HepG2 (cell line): ENCODE data around the gene KANSL3. TPM values are rescaled to one million over a fixed set of nuclear protein-coding genes. Genes with fewer than 3 reads are reported as not detected.

Source experiments
- CHCHD3 ChIP-seq: sonication (generic); formaldehyde crosslinking; IDR thresholded peaks from 2 replicates; pipeline ENCODE4 v1.8.0; 2022; ENCODE audit warnings: mild to moderate bottlenecking, missing genetic modification reagents, moderate library complexity
- ELF3 ChIP-seq: IDR thresholded peaks from 2 replicates; pipeline ENCODE4 v1.6.1; 2016; ENCODE audit warnings: missing genetic modification reagents, missing compliant biosample characterization
- EZH2 ChIP-seq: conservative IDR thresholded peaks from 2 replicates; pipeline ENCODE4 v1.6.1; 2012; ENCODE audit warnings: mild to moderate bottlenecking, low read depth, low read length, moderate library complexity
- FOXP1 ChIP-seq, 2 experiments: fragments of 450-650 bp in 1 of 2; IDR thresholded peaks; 2 replicates each; pipeline ENCODE4 v1.6.1; 2017 to 2018; ENCODE audit warnings: antibody characterized with exemption in 1 of 2
- GATAD2A ChIP-seq: IDR thresholded peaks from 2 replicates; pipeline ENCODE4 v1.6.1; 2016
- GLI4 ChIP-seq: sonication (generic); formaldehyde crosslinking; IDR thresholded peaks from 2 replicates; pipeline ENCODE4 v1.5.1; 2020; ENCODE audit warnings: missing genetic modification reagents, mild to moderate bottlenecking, moderate library complexity, borderline replicate concordance
- KAT8 ChIP-seq: IDR thresholded peaks from 2 replicates; pipeline ENCODE4 v1.6.1; 2016; ENCODE audit warnings: missing genetic modification reagents, missing compliant biosample characterization
- NR2F1 ChIP-seq, 2 experiments: fragments of 450-650 bp in 1 of 2; formaldehyde crosslinking in 1 of 2; IDR thresholded peaks; 2 replicates each; pipeline versions ENCODE4 v1.5.0 to v1.6.1; 2016 to 2020; ENCODE audit warnings: mild to moderate bottlenecking in 1 of 2, missing compliant biosample characterization in 1 of 2, missing genetic modification reagents in 1 of 2, moderate library complexity in 1 of 2
- POLR2G ChIP-seq: fragments of 200-400 bp; formaldehyde crosslinking; IDR thresholded peaks from 2 replicates; pipeline ENCODE4 v1.6.1; 2018; ENCODE audit warnings: mild to moderate bottlenecking, low read depth, low read length, moderate library complexity
- RAD21 ChIP-seq: fragments of 450-650 bp; formaldehyde crosslinking; IDR thresholded peaks from 2 replicates; pipeline ENCODE4 v1.5.0; 2020; ENCODE audit warnings: mild to moderate bottlenecking
- RBFOX2 ChIP-seq: fragments of 200-400 bp; formaldehyde crosslinking; IDR thresholded peaks from 2 replicates; pipeline ENCODE4 v1.6.1; 2017; ENCODE audit warnings: low read depth, mild to moderate bottlenecking, low read length
- RFXAP ChIP-seq: sonication (generic); formaldehyde crosslinking; IDR thresholded peaks from 2 replicates; pipeline ENCODE4 v1.4.0; 2020; ENCODE audit warnings: missing genetic modification reagents, borderline replicate concordance
- RXRB ChIP-seq: IDR thresholded peaks from 2 replicates; pipeline ENCODE4 v1.6.1; 2016; ENCODE audit warnings: borderline replicate concordance, missing genetic modification reagents, missing compliant biosample characterization
- ZNF331 ChIP-seq: sonication (generic); formaldehyde crosslinking; IDR thresholded peaks from 2 replicates; pipeline ENCODE4 v1.4.0; 2020; ENCODE audit warnings: missing genetic modification reagents
- ZNF530 ChIP-seq: sonication (generic); formaldehyde crosslinking; IDR thresholded peaks from 2 replicates; pipeline ENCODE4 v1.5.0; 2020; ENCODE audit warnings: low read depth, mild to moderate bottlenecking, missing genetic modification reagents
- ZNF768 ChIP-seq: sonication (generic); formaldehyde crosslinking; IDR thresholded peaks from 2 replicates; pipeline ENCODE4 v1.4.0; 2020; ENCODE audit warnings: missing genetic modification reagents
- polyA plus RNA-seq, 8 experiments: library from polyadenylated mRNA; depleted of rRNA in 3 of 8; stranded (reverse) in 7 of 8; unstranded in 1 of 8; fragments of >200 nt; fragmentation: Illumina TruSeq in 4 of 8; extraction: Trizol in 4 of 8; gene quantifications; 2 replicates each; pipeline versions ENCODE4 v1.2.1 to v1.2.3, GENCODE V29; 2011 to 2016; ENCODE audit warnings: low read depth in 4 of 8, missing spikeins in 1 of 8, mixed read lengths in 1 of 8; ENCODE audit not compliant: insufficient read depth in 1 of 8
- total RNA-seq, 5 experiments: library from RNA; depleted of rRNA; stranded (reverse); fragments of >200 nt; fragmentation: Illumina TruSeq; extraction: Trizol; gene quantifications; 2 replicates each; pipeline ENCODE4 v1.2.3, GENCODE V29; 2016; ENCODE audit warnings: low read depth in 1 of 5
- TF ChIP-seq, protein P1 (sequence below): IDR thresholded peaks from 2 replicates; pipeline ENCODE4 v1.6.1; 2018; ENCODE audit warnings: missing genetic modification reagents, mild to moderate bottlenecking, missing compliant biosample characterization
- TF ChIP-seq, protein P2 (sequence below): IDR thresholded peaks from 2 replicates; pipeline ENCODE4 v1.6.1; 2012; ENCODE audit warnings: low read depth, low read length, improper control_type of control experiment
- TF ChIP-seq, protein P3 (sequence below): sonication (generic); formaldehyde crosslinking; IDR thresholded peaks from 2 replicates; pipeline ENCODE4 v1.8.0; 2022; ENCODE audit warnings: mild to moderate bottlenecking, missing genetic modification reagents, moderate library complexity
- TF ChIP-seq, protein P4 (sequence below): sonication (generic); formaldehyde crosslinking; IDR thresholded peaks from 2 replicates; pipeline ENCODE4 v1.5.0; 2020; ENCODE audit warnings: mild to moderate bottlenecking, missing genetic modification reagents, borderline replicate concordance
- TF ChIP-seq, protein P5 (sequence below): sonication (generic); formaldehyde crosslinking; IDR thresholded peaks from 2 replicates; pipeline ENCODE4 v1.4.0; 2020; ENCODE audit warnings: mild to moderate bottlenecking, missing genetic modification reagents
- TF ChIP-seq, protein P6 (sequence below): sonication (generic); formaldehyde crosslinking; IDR thresholded peaks from 2 replicates; pipeline ENCODE4 v1.8.1; 2023; ENCODE audit warnings: missing genetic modification reagents, mild to moderate bottlenecking, borderline replicate concordance

The KANSL3 gene
- total and polyA plus RNA-seq, 2 of the 13 experiments (the other 11 are each of a cell fraction or from before 2014, with no cell fraction given), result 20.8 to 37.3 TPM

DNA sequence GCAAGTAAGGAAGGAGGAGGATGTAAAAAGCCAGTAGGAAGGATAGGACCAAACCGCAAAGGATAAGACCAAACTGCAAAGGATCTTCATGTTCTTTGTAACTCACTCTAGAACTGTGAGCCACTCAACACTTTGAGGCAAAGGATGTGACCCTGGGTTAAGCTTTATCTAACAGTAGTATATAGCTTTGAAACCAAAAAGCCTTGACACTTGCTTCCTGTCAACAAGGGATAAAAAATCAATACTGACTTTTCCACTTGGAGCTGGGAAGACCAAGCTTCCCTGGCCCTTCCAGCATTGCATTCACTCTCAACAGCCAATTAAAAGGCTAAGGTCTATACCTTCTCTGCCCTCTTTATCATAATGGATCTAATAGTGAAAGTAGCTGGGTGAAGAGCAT lies 22.0 kb downstream of the KANSL3 start (continued):
- TF ChIP-seq, protein P1, sequence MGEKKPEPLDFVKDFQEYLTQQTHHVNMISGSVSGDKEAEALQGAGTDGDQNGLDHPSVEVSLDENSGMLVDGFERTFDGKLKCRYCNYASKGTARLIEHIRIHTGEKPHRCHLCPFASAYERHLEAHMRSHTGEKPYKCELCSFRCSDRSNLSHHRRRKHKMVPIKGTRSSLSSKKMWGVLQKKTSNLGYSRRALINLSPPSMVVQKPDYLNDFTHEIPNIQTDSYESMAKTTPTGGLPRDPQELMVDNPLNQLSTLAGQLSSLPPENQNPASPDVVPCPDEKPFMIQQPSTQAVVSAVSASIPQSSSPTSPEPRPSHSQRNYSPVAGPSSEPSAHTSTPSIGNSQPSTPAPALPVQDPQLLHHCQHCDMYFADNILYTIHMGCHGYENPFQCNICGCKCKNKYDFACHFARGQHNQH (CRISPR knock-in tag), result no peak
- TF ChIP-seq, protein P2, sequence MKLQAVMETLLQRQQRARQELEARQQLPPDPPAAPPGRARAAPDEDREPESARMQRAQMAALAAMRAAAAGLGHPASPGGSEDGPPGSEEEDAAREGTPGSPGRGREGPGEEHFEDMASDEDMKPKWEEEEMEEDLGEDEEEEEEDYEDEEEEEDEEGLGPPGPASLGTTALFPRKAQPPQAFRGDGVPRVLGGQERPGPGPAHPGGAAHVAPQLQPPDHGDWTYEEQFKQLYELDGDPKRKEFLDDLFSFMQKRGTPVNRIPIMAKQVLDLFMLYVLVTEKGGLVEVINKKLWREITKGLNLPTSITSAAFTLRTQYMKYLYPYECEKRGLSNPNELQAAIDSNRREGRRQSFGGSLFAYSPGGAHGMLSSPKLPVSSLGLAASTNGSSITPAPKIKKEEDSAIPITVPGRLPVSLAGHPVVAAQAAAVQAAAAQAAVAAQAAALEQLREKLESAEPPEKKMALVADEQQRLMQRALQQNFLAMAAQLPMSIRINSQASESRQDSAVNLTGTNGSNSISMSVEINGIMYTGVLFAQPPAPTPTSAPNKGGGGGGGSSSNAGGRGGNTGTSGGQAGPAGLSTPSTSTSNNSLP, result peak; percentile 79
- TF ChIP-seq ZNF530 (CRISPR knock-in tag), result no peak
- TF ChIP-seq KAT8 (CRISPR knock-in tag), result no peak
- no peak for TF ChIP-seq POLR2G
- TF ChIP-seq GLI4 (CRISPR knock-in tag), result no peak
- no peak for TF ChIP-seq RFXAP (CRISPR knock-in tag)
- no peak for TF ChIP-seq RBFOX2
- TF ChIP-seq RAD21, result no peak
- no peak for TF ChIP-seq FOXP1 (IDR thresholded peaks at IDR 0.05)
- peak; percentile 47; the same call in 1 of the 2 replicates for TF ChIP-seq FOXP1 (CRISPR knock-in tag; IDR thresholded peaks at IDR 0.05)
- TF ChIP-seq, protein P3, sequence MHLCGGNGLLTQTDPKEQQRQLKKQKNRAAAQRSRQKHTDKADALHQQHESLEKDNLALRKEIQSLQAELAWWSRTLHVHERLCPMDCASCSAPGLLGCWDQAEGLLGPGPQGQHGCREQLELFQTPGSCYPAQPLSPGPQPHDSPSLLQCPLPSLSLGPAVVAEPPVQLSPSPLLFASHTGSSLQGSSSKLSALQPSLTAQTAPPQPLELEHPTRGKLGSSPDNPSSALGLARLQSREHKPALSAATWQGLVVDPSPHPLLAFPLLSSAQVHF, result no peak
- TF ChIP-seq, protein P4, sequence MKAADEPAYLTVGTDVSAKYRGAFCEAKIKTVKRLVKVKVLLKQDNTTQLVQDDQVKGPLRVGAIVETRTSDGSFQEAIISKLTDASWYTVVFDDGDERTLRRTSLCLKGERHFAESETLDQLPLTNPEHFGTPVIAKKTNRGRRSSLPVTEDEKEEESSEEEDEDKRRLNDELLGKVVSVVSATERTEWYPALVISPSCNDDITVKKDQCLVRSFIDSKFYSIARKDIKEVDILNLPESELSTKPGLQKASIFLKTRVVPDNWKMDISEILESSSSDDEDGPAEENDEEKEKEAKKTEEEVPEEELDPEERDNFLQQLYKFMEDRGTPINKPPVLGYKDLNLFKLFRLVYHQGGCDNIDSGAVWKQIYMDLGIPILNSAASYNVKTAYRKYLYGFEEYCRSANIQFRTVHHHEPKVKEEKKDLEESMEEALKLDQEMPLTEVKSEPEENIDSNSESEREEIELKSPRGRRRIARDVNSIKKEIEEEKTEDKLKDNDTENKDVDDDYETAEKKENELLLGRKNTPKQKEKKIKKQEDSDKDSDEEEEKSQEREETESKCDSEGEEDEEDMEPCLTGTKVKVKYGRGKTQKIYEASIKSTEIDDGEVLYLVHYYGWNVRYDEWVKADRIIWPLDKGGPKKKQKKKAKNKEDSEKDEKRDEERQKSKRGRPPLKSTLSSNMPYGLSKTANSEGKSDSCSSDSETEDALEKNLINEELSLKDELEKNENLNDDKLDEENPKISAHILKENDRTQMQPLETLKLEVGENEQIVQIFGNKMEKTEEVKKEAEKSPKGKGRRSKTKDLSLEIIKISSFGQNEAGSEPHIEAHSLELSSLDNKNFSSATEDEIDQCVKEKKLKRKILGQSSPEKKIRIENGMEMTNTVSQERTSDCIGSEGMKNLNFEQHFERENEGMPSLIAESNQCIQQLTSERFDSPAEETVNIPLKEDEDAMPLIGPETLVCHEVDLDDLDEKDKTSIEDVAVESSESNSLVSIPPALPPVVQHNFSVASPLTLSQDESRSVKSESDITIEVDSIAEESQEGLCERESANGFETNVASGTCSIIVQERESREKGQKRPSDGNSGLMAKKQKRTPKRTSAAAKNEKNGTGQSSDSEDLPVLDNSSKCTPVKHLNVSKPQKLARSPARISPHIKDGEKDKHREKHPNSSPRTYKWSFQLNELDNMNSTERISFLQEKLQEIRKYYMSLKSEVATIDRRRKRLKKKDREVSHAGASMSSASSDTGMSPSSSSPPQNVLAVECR (CRISPR knock-in tag), result no peak
- peak; percentile 46 to 56; a peak in 2 of 4 replicates for TF ChIP-seq NR2F1 (CRISPR knock-in tag; IDR thresholded peaks at IDR 0.05)
- TF ChIP-seq GATAD2A (CRISPR knock-in tag), result peak; percentile 51; the same call in 1 of the 2 replicates
- peak; percentile 36; the same call in 1 of the 2 replicates for TF ChIP-seq ELF3 (CRISPR knock-in tag)
- TF ChIP-seq, protein P5, sequence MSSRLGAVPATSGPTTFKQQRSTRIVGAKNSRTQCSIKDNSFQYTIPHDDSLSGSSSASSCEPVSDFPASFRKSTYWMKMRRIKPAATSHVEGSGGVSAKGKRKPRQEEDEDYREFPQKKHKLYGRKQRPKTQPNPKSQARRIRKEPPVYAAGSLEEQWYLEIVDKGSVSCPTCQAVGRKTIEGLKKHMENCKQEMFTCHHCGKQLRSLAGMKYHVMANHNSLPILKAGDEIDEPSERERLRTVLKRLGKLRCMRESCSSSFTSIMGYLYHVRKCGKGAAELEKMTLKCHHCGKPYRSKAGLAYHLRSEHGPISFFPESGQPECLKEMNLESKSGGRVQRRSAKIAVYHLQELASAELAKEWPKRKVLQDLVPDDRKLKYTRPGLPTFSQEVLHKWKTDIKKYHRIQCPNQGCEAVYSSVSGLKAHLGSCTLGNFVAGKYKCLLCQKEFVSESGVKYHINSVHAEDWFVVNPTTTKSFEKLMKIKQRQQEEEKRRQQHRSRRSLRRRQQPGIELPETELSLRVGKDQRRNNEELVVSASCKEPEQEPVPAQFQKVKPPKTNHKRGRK (CRISPR knock-in tag), result no peak
- no peak for TF ChIP-seq CHCHD3
- no peak for TF ChIP-seq ZNF768 (CRISPR knock-in tag)
- no peak for TF ChIP-seq EZH2
- peak; percentile 50; the same call in 1 of the 2 replicates for TF ChIP-seq RXRB (CRISPR knock-in tag)
- TF ChIP-seq, protein P6, sequence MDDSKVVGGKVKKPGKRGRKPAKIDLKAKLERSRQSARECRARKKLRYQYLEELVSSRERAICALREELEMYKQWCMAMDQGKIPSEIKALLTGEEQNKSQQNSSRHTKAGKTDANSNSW (CRISPR knock-in tag), result no peak
- TF ChIP-seq ZNF331 (CRISPR knock-in tag), result peak; percentile 33; the same call in 1 of the 2 replicates
